HG03064 (cell line): ENCODE measurements around the gene MARCHF10.
"Not testable (repeated sequence)": the region's sequence is repeated elsewhere in the genome, so short reads cannot be mapped to it uniquely, and the experiment has no call there.

Experiments used
- ATAC-seq: cut with Tn5 transposase; IDR thresholded peaks from one replicate; pipeline ENCODE4 v1.9.1; 2021; ENCODE audit warnings: low read depth; ENCODE audit not compliant: unreplicated experiment

MARCHF10 gene

DNA sequence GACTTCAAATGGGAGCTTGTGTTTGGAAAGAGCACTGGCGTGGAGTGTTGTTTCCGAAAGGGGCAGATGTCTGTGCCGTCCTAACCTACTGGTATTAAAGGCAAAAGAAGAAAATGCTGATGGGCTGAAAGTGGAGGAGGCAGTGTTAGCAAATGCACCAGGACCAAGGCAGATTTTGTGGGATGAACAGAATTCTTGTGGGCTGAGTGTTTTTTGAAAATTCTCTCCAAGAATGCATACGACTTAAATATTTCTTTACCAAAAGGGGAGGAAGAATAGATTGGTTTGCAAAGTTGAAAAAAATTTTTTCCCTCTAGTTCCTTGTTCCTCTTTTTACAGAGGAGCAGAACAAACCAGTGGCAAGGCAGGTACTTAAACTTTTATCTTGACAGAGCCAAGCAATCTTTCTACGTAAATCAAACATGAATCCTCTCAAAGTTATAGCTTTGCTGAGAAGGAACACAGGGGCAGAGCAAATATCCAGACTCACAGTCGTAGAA lies 16.8 kb downstream of the MARCHF10 start:
- no peak for ATAC-seq

DNA sequence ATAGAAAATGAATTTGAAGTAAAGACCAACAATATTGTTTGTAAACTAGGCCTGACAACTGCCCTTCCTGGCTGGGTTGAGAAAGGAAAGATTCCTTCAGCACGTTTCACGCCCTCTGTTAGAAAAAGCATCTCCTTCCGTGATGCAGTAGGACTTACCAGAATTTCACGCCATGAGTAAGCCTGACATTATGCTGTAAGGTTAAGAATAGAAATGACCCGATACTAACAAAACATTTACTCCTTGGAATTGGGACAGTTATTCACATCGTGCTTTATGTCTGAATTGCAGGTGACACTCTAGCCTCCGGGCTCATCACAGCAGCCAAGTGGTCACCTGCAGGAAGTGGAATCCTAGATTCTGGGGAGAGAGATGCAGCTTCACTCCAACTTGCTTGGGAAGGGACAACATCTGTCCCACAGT lies 17.5 kb downstream of the MARCHF10 start:
- ATAC-seq = no peak

DNA sequence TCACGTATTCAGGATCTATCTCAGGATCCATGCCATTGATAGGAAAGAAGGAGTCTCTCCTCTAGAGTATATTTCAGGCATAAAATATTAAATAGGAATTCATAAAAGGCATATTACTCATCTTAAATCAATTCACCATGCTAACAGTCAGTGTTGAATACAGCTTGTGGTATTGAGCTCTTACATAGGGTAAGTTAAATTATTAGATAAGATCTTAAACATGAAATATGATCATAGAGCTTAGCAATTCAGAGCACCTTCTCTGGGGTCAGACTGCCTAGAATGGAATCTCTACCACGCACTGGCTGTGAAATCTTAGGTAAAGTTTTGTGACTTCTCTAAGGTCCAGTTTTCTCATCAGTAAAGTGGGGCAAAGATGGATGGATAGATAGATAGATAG lies 20.7 kb downstream of the MARCHF10 start:
- ATAC-seq = no peak

DNA sequence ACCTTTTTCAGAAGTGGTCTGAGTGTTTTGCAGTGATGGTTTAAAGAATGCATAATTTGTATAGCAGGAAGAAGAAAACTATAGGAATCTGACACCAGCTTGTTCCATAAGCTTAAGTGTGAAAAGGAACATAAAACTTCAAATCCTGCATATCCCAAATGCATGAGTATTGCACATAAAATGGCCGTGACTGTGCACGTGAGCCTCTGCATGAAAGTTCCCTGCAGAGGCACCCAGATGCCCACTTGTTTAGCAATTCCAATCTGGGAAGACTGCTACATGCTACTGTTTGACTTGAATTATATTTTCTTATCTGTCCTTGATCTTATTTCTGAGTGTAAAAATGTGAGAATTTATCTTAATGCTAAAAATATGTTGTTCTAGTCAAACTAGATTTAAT lies 21.5 kb downstream of the MARCHF10 start:
- no peak for ATAC-seq

DNA sequence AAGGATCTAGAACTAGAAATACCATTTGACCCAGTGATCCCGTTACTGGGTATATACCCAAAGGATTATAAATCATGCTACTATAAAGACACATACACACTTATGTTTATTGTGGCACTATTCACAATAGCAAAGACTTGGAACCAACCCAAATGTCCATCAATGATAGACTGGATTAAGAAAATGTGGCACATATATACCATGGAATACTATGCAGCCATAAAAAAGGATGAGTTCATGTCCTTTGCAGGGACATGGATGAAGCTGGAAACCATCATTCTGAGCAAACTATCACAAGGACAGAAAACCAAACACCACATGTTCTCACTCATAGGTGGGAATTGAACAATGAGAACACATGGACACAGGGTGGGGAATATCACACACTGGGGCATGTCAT lies 22.1 kb downstream of the MARCHF10 start:
- not testable (repeated sequence) for ATAC-seq

DNA sequence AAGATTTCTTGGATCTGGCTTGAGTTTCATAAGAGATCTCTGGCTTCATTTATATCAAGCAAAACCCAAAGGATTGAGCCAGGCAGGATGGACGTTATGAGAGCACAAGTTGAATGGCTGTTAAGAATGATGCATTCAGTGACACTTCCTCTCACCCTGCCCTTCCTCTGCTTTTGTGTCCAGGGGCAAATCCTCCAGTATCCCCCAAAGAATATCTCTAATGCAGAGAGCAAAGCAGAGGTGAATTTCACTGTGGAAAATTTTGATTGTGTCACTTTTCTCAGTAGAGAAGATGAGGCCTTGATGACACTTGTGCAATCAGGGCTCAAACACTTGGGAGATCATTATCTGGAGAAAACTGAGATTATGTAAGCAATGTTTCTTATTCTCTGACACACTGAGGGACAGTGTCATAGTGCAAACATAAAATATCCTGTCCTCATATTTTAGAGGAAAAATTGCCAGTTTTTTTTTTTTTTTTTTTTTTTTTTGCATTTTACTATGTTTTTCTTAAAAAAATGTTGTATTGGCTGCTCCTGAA lies 25.3 kb downstream of the MARCHF10 start:
- ATAC-seq = no peak

DNA sequence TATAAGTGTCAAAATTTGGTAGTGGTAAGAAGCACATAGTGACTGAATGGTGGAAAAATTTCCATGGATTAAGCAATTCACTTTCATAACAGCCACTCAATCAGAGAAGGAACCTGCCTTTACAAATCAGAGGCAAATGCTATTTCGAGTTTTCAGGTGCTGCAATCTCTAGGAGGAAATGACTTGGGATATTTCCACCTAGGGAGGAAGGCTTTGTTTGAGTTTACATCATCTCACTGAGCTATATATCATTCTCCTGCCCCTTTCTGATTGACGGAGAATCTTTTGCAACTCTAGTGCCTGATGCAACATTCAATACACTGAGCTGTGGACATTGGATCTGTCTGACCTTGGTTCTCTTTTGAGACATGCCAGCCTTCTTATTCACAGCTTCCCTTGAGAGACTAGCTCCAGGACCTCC lies 26.3 kb downstream of the MARCHF10 start:
- no peak for ATAC-seq

DNA sequence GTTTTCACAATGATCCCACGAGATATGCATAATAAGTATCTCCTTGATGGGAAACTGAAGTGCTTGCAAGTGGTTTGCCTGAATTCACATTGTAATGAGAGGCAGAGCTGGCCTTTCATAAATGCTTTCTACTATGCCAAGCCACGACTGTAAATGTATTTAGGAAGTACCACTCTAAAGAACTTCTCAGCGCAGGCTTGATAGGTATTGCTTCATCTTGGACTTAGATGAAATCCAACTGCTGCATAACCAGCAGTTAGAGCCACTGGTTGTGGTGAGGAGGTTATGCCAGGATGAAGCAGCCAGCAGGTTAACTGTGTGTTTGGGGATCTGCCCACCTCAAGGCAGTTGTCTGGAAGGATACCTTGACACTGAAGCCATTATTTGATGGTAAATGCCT lies 26.8 kb downstream of the MARCHF10 start:
- no peak for ATAC-seq

DNA sequence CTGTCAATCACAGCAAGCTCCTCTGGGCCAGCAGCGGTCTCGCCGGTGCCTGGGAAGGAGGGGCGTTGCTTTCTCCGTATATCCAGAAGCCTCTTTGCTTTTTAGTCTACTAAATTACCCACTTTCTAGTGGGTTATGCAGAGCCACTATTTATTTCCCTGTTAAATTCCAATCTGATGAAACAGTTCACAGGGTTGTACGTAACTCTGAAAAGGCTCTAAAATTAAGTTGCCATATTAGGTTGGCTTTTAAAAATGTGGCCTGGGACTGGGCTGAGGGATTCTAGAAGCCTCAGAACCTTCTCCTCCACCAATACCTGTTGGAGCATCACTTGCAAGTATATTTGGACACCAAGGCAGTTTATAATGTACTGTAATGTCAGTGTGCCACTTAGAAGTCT lies 27.2 kb downstream of the MARCHF10 start:
- no peak for ATAC-seq

DNA sequence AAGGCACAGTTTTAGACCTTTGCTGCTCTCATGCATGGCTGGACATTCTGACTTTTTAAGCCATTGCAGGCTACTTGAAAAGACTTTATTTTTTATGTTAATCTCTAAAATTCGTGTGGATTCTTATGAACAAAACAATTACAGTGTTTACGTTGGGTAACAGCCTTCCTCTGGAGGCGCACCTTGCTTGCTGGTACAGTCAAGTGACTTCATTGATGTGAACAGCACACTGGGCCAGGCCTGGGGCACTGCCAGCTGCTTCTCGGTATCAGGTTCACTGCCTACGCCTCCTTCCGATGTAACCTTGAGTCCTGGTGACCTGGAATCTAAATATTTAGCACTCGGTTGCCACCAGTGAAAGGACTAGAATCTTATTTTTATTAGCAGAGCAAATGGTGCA lies 27.8 kb downstream of the MARCHF10 start:
- ATAC-seq = no peak

DNA sequence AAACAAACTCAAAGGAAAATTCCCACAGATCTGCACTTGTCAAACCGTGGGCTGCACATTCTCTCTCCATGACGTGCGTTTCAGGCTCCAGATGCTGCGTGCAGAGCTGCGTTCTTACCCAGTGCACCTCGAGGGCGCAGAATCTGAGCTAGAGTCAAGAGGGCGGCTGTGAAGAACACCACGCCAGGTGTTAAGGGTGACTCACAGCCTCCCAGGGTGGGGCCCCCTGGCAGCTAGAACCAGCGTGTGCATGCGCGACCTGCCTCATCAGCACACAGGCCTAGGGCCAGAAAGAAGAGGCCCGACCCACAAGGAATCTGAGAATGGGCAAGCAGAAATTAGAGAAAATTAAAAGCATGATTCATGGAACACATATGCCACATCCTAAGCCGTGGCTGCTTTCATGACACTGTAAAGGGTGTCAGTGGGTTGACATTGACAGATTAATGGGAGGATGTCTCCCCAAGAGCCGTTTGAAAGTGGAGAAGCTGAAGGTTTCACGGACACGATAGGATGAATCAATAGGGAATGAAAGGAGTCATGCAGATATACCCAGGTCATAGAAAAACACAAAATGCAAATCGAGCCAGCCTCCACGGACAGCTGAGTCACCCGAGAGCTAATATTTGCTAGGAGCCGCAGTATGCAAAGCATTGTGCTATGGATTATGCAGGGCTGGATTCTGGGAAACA lies 29.0 kb downstream of the MARCHF10 start:
- no peak for ATAC-seq

DNA sequence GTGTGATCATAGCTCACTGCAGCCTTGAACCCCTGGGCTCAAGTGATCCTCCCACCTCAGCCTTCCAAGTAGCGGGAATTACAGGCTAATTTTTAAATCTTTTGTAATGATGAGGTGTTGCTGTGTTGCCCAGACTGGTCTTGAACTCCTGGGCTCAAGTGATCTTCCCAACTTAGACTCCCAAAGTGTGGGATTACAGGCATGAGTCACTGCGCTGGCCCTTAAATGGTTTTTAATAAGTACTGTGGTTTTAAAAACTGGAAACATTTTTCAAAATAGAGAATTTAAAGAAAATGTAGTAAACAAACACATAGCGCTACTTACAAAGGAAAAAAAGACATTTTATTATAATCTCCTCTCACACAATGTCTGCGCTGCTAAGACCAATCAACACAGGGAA lies 32.2 kb downstream of the MARCHF10 start:
- ATAC-seq = no peak

DNA sequence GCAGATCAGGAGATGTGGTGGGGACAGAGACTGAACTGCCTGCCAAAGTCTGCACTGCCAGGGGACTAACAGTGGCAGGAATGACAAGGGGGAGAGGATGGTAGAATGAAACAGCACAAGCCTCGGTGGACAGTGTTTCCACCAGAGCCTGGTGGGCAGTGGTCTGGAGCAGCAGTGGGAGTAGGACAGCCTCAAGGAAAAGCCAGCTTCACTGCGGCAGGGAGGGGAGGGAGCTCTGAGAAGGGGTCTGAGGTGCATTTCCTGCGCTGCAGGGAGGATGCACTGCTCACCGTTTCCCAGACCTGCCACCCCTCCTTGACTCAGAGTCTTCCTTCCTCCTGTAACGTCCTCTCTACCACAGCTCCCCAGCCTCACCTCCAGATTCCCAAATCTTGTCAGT lies 33.8 kb downstream of the MARCHF10 start:
- no peak for ATAC-seq

DNA sequence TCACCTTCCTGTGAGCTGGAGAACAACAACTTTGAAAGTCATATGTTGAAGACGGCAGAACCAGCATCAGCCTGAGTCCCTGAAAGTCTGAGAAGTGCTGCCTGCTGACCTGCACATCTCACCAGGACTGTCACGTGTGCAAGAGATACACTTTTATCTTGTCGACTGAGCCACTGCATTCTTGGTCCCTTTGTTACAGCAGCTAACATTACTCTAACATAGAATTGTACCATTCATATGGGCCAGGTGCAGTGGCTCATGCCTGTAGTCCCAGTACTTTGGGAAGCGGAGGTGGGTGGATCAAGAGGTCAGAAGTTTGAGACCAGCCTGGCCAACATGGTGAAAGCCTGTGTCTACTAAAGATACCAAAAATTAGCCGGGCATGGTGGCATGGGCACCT lies 40.1 kb downstream of the MARCHF10 start:
- no peak for ATAC-seq

DNA sequence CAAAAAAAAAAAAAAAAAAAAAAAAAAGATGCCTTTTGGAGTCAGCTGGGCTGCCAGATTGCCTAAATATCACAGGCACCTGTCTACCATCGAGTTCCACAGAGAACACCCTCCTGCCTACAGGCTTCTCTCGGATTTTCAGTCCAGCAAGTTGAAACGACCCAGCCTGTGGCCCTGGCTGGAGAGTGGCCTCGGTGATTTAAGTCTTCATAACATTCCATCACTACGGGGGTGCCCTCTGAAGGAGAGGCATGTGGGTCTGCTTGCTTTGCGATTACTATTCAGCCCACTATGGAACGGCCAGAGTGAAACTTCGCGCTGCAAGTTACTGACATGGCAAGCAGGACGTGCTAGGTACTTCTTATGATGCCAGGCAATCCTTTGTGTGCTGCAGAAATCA lies 42.8 kb downstream of the MARCHF10 start:
- ATAC-seq = no peak

DNA sequence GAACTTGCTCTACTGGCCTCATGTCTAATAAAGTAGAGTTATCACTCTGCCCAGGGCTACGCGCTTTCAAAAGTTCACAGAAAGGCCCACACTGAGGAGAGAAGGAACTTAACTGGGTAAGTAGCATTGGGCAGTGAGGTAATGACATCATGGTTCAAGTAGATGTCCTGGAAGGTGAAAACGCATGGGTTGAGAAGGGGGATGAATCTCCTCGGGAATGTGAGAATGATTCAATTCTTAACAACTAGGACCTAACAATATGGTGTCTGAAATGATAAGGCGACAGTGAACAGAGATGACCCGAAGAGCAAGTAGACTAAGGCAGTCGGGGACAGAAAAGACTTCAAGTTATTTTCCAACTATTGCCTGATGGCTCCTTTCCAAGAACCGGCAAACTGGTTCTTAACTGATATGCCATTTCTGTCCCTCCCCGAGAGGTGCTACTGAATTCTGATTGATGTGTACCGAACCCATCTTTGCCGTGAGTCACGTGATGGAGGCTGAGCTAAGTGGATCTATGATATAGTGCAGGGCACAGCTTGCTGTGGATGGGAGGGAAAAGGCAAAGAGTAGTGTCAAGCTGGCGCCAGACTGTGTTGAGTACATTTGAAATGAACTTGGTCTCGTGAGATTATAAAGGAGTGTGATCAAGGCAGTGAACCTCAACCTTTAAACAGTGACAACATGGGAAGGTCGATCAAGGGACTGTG lies 44.1 kb downstream of the MARCHF10 start:
- no peak for ATAC-seq

DNA sequence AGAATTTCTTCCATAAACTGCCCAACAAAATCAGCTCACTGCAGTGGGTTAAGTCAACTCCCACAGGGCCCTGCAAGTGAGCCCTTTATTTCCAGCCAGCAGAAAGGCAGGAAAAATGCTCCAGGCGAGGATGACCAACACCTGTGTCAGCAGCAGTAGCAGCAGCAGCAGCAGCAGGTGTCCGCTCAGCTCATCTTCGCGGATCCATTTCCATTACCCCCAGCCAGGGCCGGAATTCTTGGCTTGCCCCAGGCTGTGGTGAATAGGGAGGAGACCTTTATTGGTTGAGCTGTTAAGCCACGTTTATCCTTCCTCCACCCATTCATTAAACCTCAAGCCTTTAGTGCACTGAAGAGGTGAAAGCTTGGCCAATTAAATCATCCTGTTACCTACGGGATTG lies 46.2 kb downstream of the MARCHF10 start:
- no peak for ATAC-seq

DNA sequence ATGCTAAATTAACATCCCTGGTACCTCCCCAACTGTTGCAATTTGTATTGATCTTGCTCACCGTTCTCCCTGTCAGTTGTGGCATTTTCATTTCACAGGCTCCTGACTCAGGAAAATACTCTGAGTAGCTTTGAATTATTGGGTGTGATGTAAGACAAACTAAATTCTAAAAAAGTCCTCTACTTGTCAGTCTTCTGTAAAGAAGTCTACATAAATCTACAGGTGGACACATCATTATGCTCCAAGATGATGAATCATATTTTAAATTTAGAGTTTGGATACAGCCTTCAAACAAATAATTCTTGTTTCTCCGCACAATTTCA lies 47.2 kb downstream of the MARCHF10 start:
- ATAC-seq = no peak

DNA sequence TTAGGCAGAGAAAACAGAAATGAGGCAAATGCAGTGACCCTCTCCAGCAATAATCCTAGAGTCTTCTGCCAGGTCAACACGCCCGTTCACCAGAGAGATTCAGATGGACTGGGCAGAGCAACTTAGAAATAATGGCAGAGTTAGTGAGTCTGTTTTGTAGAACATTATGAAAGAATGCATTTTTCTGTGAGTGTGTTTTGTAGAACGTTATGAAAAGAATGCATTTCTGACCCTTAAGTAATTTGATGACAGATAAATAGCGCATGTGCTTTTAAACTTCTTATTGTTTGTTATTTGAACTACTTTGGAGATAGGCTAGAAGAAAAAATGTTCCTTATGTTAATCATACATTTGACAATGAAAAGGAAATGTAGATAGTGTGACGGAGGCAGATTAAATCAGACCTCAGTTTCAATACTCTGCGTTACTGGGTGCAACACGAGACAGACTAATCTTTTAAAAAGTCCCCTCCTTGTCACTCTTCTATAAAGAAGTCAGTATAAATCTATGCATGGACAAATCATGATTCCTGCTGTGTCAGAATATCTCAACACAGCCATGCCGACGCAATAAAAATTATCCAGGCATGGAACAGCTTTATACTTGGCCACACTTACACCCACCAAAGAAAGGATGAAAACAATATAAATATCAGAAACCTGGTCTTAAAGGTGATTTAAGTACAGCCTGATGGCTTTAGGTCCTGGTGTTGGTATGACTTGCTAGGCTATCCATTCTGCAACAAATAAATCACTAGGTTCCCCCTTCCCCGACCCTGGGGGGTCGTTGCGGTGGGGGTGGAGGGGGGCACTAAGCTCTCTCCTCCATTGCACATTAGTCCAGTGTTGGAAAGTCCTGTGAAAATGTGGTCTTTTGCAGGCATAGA lies 47.8 kb downstream of the MARCHF10 start:
- ATAC-seq = no peak

DNA sequence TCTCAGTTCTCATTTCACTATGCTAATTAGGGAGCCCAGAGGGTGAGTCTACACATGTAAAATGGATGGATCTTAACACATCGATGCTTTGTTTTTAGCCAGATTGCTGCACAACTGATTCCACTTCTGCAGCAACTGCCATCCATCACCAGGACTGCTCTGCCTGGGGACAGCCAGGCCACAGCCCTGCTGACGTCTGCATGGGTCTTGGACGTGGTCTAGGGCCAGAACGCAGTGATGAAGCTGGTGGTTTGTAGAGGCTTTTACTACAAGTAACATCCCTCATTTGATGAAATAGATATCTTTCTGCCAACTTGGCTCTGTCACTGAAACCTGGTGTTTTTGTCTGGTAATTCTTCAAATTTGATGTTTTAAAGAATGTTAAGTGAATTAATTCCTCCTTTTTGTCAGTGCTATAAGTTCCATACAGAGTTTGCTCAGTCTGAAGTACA lies 50.6 kb downstream of the MARCHF10 start:
- no peak for ATAC-seq

DNA sequence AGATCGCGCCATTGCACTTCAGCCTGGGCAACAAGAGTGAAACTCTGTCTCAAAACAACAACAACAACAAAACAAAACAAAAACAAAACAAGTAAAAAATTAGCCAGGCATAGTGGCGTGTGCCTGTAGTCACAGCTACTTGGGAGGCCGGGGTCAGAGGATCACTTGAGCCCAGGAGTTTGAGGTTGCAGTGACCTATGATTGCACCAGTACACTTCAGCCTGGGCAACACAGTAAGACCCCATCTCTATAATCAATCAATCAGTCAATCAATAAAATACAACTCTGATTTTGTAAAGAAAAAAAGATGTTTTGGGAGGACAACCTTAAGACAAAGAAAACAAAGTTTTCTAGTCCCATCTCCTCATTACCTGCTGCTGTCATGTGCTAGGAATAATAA lies 51.9 kb downstream of the MARCHF10 start:
- ATAC-seq = no peak
